Epithelial cell of proximal tubule (primary cell): ENCODE results near the gene PPP1R36. TPM values are rescaled to one million over a fixed set of nuclear protein-coding genes. Genes with fewer than 3 reads are reported as not detected.
A peak's percentile ranks its signal among the peaks of the same experiment; 100 is the strongest.
"Not testable (repeated sequence)": the region's sequence is repeated elsewhere in the genome, so short reads cannot be mapped to it uniquely, and the experiment has no call there.

Source experiments
- DNase-seq: peaks from one replicate; pipeline ENCODE4 v3.0.0-alpha.2; 2011; ENCODE audit warnings: low read depth
- H3K4me3 ChIP-seq: 2 replicates; pipeline ENCODE4 v1.5.1; 2011; ENCODE audit warnings: low read depth, mild to moderate bottlenecking, low read length
- total RNA-seq: library from RNA; depleted of rRNA; stranded (reverse); fragments of >200 nt; gene quantifications from 2 replicates; pipeline ENCODE4 v1.2.3, GENCODE V29; 2015
- TF ChIP-seq, protein P1 (sequence below): conservative IDR thresholded peaks from 2 replicates; pipeline ENCODE4 v1.5.1; 2012; ENCODE audit warnings: low read depth, mild to moderate bottlenecking, low read length

Gene PPP1R36
- total RNA-seq, 1 donor from 2014 or later: 0.12 TPM

DNA sequence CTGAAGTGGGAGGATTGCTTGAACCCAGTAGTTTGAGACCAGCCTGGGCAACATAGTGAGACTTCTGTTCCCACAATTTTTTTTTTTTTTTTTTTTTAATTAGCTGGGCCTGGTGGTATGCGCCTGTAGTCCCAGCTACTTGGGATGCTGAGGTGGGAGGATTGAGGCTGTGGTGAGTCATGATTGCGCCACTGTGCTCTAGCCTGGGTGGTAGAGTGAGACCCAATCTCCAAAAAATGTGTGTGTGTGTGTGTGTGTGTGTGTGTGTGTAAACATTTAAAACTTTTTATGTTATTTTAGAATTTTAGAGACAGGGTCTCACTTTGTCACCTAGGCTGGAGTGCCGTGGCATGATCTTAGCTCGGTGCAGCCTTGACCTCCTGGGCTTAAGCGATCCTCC is 6.8 kb downstream of the PPP1R36 start:
- H3K4me3 ChIP-seq: no peak overlapping the region
- TF ChIP-seq, protein P1, sequence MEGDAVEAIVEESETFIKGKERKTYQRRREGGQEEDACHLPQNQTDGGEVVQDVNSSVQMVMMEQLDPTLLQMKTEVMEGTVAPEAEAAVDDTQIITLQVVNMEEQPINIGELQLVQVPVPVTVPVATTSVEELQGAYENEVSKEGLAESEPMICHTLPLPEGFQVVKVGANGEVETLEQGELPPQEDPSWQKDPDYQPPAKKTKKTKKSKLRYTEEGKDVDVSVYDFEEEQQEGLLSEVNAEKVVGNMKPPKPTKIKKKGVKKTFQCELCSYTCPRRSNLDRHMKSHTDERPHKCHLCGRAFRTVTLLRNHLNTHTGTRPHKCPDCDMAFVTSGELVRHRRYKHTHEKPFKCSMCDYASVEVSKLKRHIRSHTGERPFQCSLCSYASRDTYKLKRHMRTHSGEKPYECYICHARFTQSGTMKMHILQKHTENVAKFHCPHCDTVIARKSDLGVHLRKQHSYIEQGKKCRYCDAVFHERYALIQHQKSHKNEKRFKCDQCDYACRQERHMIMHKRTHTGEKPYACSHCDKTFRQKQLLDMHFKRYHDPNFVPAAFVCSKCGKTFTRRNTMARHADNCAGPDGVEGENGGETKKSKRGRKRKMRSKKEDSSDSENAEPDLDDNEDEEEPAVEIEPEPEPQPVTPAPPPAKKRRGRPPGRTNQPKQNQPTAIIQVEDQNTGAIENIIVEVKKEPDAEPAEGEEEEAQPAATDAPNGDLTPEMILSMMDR: no peak
- no peak for DNase-seq

DNA sequence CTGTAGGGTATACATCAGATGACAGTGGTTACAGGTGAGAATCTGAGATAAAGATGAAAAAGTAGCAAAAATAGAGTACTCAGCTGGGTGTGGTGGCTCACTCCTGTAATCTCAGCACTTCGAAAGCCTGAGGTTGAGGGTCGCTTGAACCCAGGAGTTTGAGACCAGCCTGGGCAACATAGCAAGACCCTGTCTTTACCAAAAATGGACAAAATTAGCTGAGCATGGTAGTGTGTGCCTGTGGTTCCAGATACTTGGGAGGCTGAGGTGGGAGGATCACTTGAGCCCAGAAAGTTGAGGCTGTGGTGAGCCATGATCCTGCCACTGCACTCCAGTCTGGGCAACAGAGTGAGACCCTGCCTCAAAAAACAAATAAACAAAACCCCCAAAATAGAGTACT is 8.5 kb downstream of the PPP1R36 start:
- DNase-seq, H3K4me3 ChIP-seq: not testable (repeated sequence)

DNA sequence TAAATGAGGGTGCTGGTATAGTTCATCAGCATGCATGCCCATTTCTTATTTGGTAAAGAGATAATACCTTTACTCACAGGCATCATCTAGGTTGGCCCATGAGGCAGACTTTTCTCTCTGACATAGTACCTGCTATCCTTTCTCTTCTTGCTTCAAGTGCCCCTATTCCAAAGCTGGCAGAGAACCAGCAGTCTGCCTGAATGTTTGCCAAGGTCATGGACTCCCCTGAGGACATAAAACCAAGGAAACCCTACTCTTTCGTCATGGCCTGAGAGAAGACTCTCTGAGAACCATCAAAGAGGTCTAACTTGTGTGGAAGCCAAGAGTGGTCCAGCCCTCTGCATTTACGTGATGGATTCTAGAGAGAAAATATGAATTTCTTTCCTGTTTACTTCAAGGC is 11.9 kb downstream of the PPP1R36 start:
- TF ChIP-seq, protein P1: no peak
- DNase-seq: no peak
- H3K4me3 ChIP-seq: no peak overlapping the region

DNA sequence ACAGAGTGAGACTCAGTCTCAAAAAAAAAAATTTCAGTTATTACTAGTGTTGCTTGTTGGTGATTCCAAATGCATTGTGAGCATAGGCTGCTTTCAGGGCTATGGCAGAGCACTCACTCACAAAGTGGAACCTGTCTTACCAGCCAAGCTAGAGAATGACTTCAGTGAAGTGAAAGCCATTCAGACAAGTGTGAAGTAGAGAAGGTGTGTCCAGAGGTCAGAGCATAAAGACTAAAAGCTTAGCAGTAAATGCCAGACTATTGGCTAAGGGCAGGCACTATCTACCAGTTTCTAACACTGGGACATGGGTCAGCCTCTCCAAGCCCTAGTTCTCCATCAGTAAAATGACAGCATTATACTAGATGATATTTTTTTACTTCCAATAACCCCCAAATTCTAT is 12.7 kb downstream of the PPP1R36 start:
- DNase-seq: no peak
- H3K4me3 ChIP-seq: no peak overlapping the region
- TF ChIP-seq, protein P1: no peak

DNA sequence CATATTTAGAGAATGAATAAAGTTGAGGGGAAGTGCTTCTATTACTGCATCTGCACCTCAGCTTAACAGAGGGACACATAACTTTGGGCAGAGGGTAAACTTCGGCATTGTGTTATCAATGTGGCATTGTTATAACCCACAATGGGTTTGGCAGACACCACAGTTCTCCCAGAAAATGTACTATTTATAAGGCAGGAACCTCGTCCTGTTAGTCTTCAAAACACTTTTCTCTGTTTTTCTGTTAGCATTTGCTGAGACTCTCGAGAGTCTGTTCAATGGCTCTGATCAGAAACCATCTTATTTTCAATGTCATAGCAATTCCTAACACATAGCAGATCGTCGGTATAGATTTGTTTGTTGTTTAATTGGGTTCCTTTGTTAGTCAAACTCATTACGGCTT is 13.9 kb downstream of the PPP1R36 start:
- TF ChIP-seq, protein P1: no peak
- DNase-seq: no peak

DNA sequence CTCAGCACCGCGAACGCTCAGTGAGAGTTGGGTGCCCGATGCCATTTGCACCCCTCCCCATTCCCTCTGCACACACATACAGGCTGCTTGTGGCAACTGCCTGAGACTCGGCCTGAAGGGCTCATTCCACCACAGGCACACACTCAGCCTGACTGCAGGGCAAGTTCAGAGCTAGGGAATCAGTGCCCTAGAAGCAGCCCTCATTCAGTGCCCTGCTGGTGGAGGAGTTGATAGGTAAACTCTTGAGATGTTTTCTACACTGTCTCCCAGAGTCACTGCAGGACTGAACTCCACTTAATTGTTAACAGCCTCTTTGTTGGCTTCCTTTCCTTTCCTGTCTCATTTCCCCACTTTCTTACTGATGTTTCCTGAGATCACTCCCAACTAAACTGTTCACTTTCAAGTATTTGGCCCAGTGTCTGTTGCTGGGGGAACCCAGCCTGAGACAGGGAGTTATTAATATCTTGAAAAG is 16.9 kb downstream of the PPP1R36 start:
- TF ChIP-seq, protein P1: no peak

More for the DNA sequence above, 13.9 kb downstream of the PPP1R36 start:
- H3K4me3 ChIP-seq: no peak overlapping the region

DNA sequence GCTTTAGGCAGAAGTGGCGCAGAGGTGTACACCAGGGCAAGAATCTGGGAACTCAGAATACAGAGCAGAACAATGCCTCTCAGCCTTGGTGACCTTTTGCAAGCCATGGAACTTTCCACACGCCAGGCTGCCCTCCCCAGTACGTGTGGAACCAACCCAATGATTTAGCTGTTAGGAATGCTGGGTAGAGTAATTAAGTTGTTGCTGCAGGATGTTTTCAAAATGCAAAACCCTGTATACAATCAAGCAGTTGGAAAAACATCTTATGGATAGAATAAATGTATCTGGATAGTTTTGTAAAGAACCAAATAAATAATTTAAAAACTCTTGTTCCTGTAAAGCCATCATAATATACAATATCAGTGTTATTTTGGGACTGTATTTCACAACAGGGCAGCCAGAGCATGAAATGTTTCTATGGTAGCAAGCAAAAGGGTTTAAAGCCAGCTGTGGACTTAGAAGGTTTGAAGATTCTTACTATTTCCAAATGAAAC is 19.4 kb downstream of the PPP1R36 start:
- TF ChIP-seq, protein P1: no peak
- peak; percentile 76 for DNase-seq
- no peak overlapping the region for H3K4me3 ChIP-seq

More for the DNA sequence above, 16.9 kb downstream of the PPP1R36 start:
- no peak for DNase-seq
- no peak overlapping the region for H3K4me3 ChIP-seq

DNA sequence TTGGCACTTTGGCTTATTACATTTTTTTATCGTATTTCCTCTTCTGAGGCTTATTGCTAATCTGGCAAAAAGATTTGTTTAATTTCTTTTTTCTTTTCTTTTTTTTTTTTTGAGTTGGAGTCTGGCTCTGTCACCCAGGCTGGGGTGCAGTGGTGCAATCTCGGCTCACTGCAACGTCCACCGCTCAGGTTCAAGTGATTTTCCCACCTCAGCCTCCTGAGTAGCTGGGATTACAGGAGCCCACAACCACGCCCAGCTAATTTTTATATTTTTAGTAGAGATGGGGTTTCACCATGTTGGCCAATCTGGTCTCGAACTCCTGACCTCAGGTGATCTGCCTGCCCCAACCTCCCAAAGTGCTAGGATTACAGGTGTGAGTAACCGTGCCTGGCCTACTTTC is 19.9 kb downstream of the PPP1R36 start:
- DNase-seq, H3K4me3 ChIP-seq: not testable (repeated sequence)
